HepG2 (cell line): ENCODE results near the gene P2RX7. TPM values are rescaled to one million over a fixed set of nuclear protein-coding genes. Genes with fewer than 3 reads are reported as not detected.
A peak's percentile ranks its signal among the peaks of the same experiment; 100 is the strongest.

Experiments used
- AGO1 ChIP-seq: fragments of 200-400 bp; formaldehyde crosslinking; IDR thresholded peaks from 2 replicates; pipeline ENCODE4 v1.6.1; 2017; ENCODE audit warnings: mild to moderate bottlenecking, low read depth, low read length, moderate library complexity; ENCODE audit not compliant: poor library complexity, severe bottlenecking
- FOXK1 ChIP-seq: sonication (generic); formaldehyde crosslinking; IDR thresholded peaks from 2 replicates; pipeline ENCODE4 v1.4.0; 2020; ENCODE audit warnings: low read depth, missing genetic modification reagents, borderline replicate concordance
- NRL ChIP-seq: sonication (generic); formaldehyde crosslinking; IDR thresholded peaks from 2 replicates; pipeline ENCODE4 v1.5.0; 2020; ENCODE audit warnings: missing genetic modification reagents, mild to moderate bottlenecking, moderate library complexity, borderline replicate concordance
- PHF21A ChIP-seq: sonication (generic); formaldehyde crosslinking; IDR thresholded peaks from 2 replicates; pipeline ENCODE4 v1.5.0; 2020; ENCODE audit warnings: mild to moderate bottlenecking, missing genetic modification reagents
- PHF5A ChIP-seq: IDR thresholded peaks from one replicate; pipeline ENCODE4 v1.6.1; 2018; ENCODE audit warnings: low read depth, missing genetic modification reagents; ENCODE audit not compliant: unreplicated experiment
- POLR2AphosphoS5 ChIP-seq: IDR thresholded peaks from 2 replicates; pipeline ENCODE4 v1.6.1; 2012; ENCODE audit warnings: low read depth, low read length
- SRSF1 ChIP-seq: fragments of 200-400 bp; formaldehyde crosslinking; optimal IDR thresholded peaks from 2 replicates; pipeline ENCODE3; 2017; ENCODE audit warnings: mild to moderate bottlenecking, low read depth, low read length, moderate library complexity
- ZNF546 ChIP-seq: sonication (generic); formaldehyde crosslinking; conservative IDR thresholded peaks from 2 replicates; pipeline ENCODE4 v1.8.1; 2023; ENCODE audit warnings: mild to moderate bottlenecking, missing genetic modification reagents
- ZNF652 ChIP-seq: IDR thresholded peaks from 2 replicates; pipeline ENCODE4 v1.6.1; 2016; ENCODE audit warnings: low read depth, borderline replicate concordance
- polyA plus RNA-seq, 8 experiments: library from polyadenylated mRNA; depleted of rRNA in 3 of 8; stranded (reverse) in 7 of 8; unstranded in 1 of 8; fragments of >200 nt; fragmentation: Illumina TruSeq in 4 of 8; extraction: Trizol in 4 of 8; gene quantifications; 2 replicates each; pipeline versions ENCODE4 v1.2.1 to v1.2.3, GENCODE V29; 2011 to 2016; ENCODE audit warnings: low read depth in 4 of 8, missing spikeins in 1 of 8, mixed read lengths in 1 of 8; ENCODE audit not compliant: insufficient read depth in 1 of 8
- total RNA-seq, 5 experiments: library from RNA; depleted of rRNA; stranded (reverse); fragments of >200 nt; fragmentation: Illumina TruSeq; extraction: Trizol; gene quantifications; 2 replicates each; pipeline ENCODE4 v1.2.3, GENCODE V29; 2016; ENCODE audit warnings: low read depth in 1 of 5
- TF ChIP-seq, protein P1 (sequence below), 2 experiments: fragments of 450-650 bp in 1 of 2; sonication (generic) in 1 of 2; formaldehyde crosslinking in 1 of 2; IDR thresholded peaks; 2 replicates each; pipeline versions ENCODE4 v1.6.1 to v1.8.0; 2016 to 2022; ENCODE audit warnings: antibody characterized with exemption in 1 of 2, mild to moderate bottlenecking in 1 of 2, missing genetic modification reagents in 1 of 2
- TF ChIP-seq, protein P2 (sequence below): sonication (generic); formaldehyde crosslinking; IDR thresholded peaks from 2 replicates; pipeline ENCODE4 v1.4.0; 2020; ENCODE audit warnings: missing genetic modification reagents
- TF ChIP-seq, protein P3 (sequence below): sonication (generic); formaldehyde crosslinking; IDR thresholded peaks from 2 replicates; pipeline ENCODE4 v1.5.1; 2020; ENCODE audit warnings: mild to moderate bottlenecking, missing genetic modification reagents, borderline replicate concordance
- TF ChIP-seq, protein P4 (sequence below): IDR thresholded peaks from 2 replicates; pipeline ENCODE4 v1.6.1; 2016
- TF ChIP-seq, protein P5 (sequence below): sonication (generic); formaldehyde crosslinking; conservative IDR thresholded peaks from 2 replicates; pipeline ENCODE4 v1.8.0; 2022; ENCODE audit warnings: low read depth, missing genetic modification reagents

Gene P2RX7
- total and polyA plus RNA-seq, 2 of the 13 experiments (the other 11 are each of a cell fraction or from before 2014, with no cell fraction given): 0.13 to 0.73 TPM

DNA sequence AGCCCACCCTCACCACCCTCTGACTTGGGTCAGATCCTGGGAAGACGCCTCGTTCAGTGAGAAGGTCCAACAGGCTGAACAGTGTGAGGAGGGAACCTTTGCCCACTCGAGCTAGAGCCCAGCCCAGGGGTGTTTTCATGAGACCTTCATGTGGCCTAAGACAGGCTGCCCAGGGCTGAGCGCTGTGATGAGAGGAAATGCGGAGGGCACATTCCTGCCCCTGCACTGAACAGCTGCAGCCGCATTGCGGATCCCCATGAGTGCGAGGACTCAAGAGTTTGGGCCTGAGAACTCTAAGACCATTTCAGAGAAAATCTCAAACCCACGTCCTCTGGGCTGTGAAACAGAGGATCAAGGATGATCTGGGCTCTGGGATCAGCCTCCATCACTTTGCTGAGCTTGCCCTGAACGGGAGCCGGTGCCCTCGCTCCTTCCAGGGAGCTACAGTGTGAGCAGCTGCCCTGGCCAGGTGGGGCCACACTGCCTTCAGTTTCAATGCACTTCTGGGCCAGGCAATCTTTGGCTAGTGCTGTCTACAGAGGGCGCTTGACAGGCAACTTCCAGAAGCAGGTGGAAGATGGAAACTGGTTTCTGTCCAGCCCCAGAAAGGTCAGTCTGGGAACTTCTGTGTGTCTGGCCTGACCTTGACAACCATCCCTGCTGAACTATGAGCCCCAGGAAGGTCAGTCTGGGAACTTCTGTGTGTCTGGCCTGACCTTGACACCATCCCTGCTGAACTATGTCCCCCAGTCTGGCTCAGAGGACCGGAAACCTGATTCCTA is 43.5 kb upstream of the P2RX7 start (continued):
- TF ChIP-seq, protein P1, sequence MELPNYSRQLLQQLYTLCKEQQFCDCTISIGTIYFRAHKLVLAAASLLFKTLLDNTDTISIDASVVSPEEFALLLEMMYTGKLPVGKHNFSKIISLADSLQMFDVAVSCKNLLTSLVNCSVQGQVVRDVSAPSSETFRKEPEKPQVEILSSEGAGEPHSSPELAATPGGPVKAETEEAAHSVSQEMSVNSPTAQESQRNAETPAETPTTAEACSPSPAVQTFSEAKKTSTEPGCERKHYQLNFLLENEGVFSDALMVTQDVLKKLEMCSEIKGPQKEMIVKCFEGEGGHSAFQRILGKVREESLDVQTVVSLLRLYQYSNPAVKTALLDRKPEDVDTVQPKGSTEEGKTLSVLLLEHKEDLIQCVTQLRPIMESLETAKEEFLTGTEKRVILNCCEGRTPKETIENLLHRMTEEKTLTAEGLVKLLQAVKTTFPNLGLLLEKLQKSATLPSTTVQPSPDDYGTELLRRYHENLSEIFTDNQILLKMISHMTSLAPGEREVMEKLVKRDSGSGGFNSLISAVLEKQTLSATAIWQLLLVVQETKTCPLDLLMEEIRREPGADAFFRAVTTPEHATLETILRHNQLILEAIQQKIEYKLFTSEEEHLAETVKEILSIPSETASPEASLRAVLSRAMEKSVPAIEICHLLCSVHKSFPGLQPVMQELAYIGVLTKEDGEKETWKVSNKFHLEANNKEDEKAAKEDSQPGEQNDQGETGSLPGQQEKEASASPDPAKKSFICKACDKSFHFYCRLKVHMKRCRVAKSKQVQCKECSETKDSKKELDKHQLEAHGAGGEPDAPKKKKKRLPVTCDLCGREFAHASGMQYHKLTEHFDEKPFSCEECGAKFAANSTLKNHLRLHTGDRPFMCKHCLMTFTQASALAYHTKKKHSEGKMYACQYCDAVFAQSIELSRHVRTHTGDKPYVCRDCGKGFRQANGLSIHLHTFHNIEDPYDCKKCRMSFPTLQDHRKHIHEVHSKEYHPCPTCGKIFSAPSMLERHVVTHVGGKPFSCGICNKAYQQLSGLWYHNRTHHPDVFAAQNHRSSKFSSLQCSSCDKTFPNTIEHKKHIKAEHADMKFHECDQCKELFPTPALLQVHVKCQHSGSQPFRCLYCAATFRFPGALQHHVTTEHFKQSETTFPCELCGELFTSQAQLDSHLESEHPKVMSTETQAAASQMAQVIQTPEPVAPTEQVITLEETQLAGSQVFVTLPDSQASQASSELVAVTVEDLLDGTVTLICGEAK (IDR thresholded peaks at IDR 0.05): no peak
- TF ChIP-seq, protein P1 (CRISPR knock-in tag; IDR thresholded peaks at IDR 0.05): peak; percentile 45; the same call in 1 of the 2 replicates
- TF ChIP-seq, protein P2, sequence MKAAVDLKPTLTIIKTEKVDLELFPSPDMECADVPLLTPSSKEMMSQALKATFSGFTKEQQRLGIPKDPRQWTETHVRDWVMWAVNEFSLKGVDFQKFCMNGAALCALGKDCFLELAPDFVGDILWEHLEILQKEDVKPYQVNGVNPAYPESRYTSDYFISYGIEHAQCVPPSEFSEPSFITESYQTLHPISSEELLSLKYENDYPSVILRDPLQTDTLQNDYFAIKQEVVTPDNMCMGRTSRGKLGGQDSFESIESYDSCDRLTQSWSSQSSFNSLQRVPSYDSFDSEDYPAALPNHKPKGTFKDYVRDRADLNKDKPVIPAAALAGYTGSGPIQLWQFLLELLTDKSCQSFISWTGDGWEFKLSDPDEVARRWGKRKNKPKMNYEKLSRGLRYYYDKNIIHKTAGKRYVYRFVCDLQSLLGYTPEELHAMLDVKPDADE (CRISPR knock-in tag): no peak
- TF ChIP-seq FOXK1 (CRISPR knock-in tag) (peak; percentile 67; the same call in 1 of the 2 replicates), NRL (CRISPR knock-in tag) (no peak), ZNF652 (CRISPR knock-in tag) (no peak), POLR2AphosphoS5 (no peak), SRSF1 (no peak), AGO1 (no peak), ZNF546 (CRISPR knock-in tag) (no peak), PHF5A (CRISPR knock-in tag) (no peak), PHF21A (peak; percentile 56; the same call in 1 of the 2 replicates)
- TF ChIP-seq, protein P3, sequence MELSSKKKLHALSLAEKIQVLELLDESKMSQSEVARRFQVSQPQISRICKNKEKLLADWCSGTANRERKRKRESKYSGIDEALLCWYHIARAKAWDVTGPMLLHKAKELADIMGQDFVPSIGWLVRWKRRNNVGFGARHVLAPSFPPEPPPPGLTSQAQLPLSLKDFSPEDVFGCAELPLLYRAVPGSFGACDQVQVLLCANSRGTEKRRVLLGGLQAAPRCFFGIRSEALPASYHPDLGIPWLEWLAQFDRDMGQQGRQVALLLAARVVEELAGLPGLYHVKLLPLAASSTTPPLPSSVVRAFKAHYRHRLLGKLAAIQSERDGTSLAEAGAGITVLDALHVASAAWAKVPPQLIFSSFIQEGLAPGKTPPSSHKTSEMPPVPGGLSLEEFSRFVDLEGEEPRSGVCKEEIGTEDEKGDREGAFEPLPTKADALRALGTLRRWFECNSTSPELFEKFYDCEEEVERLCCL (CRISPR knock-in tag): no peak
- TF ChIP-seq, protein P4, sequence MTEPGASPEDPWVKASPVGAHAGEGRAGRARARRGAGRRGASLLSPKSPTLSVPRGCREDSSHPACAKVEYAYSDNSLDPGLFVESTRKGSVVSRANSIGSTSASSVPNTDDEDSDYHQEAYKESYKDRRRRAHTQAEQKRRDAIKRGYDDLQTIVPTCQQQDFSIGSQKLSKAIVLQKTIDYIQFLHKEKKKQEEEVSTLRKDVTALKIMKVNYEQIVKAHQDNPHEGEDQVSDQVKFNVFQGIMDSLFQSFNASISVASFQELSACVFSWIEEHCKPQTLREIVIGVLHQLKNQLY: no peak
- TF ChIP-seq, protein P5, sequence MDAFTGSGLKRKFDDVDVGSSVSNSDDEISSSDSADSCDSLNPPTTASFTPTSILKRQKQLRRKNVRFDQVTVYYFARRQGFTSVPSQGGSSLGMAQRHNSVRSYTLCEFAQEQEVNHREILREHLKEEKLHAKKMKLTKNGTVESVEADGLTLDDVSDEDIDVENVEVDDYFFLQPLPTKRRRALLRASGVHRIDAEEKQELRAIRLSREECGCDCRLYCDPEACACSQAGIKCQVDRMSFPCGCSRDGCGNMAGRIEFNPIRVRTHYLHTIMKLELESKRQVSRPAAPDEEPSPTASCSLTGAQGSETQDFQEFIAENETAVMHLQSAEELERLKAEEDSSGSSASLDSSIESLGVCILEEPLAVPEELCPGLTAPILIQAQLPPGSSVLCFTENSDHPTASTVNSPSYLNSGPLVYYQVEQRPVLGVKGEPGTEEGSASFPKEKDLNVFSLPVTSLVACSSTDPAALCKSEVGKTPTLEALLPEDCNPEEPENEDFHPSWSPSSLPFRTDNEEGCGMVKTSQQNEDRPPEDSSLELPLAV: no peak
